HG03159 (cell line): ENCODE measurements around the gene ABCA6.
"Not testable (repeated sequence)": the region's sequence is repeated elsewhere in the genome, so short reads cannot be mapped to it uniquely, and the experiment has no call there.

Experiments used
- ATAC-seq: cut with Tn5 transposase; IDR thresholded peaks from one replicate; pipeline ENCODE4 v1.9.1; 2021; ENCODE audit warnings: mild to moderate bottlenecking, moderate library complexity; ENCODE audit not compliant: unreplicated experiment

The ABCA6 gene

DNA sequence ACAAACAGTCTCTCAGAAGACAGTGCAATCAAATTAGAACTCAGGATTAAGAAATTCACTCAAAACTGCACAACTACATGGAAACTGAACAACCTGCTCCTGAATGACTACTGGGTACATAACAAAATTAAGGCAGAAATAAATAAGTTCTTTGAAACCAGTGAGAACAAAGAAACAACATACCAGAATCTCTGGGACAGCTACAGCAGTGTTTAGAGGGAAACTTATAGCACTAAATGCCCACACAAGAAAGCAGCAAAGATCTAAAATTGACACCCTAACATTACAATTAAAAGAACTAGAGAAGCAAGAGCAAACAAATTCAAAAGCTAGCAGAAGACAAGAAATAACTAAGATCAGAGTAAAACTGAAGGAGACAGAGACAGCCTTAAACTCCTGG lies 68.3 kb downstream of the ABCA6 start:
- ATAC-seq: not testable (repeated sequence)

DNA sequence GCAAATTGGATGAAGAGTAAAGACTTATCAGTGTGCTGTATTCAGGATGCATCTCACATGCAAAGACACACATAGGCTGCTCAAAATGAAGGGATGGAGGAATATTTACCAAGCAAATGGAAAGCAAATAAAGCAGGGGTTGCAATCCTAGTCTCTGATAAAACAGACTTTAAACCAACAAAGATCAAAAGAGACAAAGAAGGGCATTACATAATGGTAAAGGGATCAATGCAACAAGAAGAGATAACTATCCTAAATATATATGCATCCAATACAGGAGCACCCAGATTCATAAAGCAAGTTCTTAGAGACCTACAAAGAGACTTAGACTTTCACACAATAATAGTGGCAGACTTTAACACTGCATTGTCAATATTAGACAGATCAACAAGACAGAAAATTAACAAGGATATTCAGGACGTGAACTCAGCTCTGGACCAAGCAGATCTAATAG lies 68.9 kb downstream of the ABCA6 start:
- ATAC-seq: not testable (repeated sequence)

DNA sequence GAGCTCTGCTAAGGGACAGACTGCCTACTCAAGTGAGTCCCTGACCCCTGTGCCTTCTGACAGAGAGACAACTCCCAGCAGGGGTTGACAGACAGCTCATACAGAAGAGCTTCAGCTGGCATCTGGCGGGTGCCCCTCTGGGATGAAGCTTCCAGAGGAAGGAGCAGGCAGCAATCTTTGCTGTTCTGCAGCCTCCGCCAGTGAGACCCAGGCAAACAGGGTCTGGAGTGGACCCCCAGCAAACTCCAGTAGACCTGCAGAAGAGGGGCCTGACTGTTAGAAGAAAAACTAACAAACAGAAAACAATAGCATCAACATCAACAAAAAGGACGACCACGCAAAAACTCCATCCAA lies 70.5 kb downstream of the ABCA6 start:
- ATAC-seq: not testable (repeated sequence)

DNA sequence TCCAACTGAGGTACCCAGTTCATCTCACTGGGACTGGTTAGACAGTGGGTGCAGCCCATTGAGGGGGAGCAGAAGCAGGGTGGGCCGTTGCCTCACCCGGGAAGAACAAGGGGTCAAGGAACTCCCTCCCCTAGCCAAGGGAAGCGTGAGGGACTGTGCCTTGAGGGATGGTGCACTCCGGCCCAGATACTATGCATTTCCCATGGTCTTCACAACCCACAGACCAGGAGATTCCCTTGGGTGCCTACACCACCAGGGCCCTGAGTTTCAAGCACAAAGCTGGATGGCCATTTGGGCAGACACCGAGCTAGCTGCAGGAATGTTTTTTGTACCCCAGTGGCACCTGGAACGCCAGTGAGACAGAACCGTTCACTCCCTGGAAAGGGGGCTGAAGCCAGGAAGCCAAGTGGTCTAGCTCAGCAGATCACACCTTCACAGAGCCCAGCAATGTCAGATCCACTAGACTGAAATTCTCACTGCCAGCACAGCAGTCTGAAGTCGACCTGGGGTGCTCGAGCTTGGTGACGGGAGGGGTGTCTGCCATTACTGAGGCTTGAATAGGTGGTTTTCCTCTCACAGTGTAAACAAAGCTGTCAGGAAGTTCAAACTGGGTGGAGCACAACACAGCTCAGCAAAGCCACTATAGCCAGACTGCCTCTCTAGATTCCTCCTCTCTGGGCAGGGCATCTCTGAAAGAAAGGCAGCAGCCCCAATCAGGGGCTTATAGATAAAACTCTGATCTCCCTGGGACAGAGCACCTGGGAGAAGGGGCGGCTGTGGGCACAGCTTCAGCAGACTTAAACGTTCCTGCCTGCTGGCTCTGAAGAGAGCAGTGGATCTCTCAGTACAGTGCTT lies 71.1 kb downstream of the ABCA6 start:
- ATAC-seq: not testable (repeated sequence)

DNA sequence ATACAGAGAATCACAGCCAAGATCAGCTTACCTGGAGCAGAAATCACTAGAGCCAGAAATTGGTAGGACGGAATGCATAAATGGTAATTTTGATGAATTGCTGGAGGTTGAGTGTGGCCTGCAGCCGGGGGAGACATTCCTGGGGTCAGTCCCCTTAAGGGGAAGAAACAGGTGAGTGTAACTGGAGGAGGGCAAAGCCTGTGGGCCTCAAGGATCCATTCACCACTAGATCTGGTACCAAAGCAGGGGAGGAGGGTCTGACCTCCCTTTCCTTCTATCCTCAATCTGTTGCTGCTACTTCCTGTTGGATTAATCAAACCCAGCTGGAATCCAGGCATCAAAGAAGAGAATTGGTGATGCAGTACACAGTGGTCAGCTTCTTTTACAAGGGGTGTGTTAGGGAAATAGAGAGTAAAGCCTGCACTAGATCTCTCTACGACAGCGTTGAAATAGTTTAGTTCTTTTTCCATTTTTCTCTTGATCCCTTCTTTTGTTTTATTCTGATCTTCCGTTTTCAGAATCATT lies 72.4 kb downstream of the ABCA6 start:
- ATAC-seq: no peak

DNA sequence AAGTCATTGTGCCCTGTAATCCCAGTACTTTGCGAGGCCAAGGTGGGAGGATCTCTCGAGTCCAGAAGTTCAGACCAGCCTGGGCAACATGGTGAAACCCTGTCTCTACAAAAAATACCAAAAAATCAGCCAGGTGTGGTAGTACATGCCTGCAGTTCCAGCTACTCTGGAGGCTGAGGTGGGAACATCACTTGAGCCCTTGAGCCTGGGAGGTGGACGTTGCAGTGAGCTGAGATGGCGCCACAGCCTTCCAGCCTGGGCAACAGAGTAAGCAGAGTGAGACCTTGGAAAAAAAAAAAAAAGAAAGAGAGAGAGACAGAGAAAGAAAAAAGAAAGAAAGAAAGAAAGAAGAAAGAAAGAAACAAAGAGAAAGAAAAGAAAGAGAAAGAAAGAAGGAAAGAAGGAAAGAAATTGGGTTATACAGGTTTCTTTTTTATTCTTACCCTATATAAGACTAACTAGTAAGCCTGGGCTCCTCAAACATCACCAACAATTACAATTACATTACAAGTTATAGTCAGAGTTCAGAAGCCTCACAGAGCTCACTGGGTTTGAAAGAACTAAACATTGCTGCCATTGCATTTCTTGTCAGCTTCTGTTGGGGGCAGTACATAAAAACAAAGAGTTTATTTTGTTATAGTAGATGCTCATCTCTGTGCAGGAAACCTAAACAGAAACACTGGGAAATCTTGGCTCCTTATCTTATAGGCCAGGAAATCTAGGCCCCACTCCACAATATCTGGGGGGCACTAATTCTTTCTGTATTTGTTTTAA lies 74.2 kb downstream of the ABCA6 start:
- no peak for ATAC-seq

GRCh38 chr17:69066482-69066881 lies 75.2 kb downstream of the ABCA6 start:
- ATAC-seq: no peak

- no peak for ATAC-seq
Observed at GRCh38 chr17:69065113-69065512, 76.6 kb downstream of the ABCA6 start.

GRCh38 chr17:69064476-69064875 lies 77.2 kb downstream of the ABCA6 start:
- ATAC-seq: no peak

- ATAC-seq: no peak
Observed at GRCh38 chr17:69064001-69064400, 77.7 kb downstream of the ABCA6 start.

- ATAC-seq: no peak
Observed at GRCh38 chr17:69062860-69063581, 78.7 kb downstream of the ABCA6 start.

DNA sequence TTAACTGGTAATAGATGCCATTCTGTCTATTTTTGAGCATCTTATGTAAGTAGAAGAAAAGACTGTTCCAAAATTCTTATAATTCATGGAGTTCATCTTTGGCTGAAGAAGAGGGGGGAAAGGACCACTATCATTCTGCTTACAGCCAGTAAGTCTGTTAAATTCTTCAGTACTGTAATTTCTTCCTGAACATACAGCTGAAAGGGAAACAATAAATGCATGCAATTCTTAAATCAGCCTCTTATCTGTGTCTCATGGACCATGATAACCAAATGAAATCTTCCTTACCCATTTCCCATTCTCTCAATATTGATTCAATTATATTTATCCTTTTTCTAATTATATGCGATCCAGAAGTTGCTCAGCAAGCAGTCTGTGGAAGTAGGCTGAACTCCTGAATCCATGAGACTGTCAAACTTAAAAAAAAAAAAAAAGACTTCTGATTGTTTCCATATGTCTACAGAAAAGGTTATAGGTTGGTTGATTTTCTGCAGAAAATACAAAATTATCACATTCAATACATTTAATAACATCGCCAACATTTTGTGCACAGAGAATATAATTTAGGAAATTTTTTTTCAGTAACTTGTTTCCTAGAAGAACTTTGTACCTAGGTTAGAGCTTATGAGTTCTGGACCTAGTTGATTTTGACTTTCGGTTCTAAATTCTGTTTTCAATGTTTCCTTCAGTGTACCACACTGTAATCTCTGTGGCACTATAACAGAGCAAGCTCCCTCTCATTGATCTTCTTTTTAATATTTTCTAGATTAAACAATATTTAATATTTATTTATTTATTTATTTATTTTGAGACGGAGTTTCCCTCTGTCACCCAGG lies 79.8 kb downstream of the ABCA6 start:
- ATAC-seq: no peak

DNA sequence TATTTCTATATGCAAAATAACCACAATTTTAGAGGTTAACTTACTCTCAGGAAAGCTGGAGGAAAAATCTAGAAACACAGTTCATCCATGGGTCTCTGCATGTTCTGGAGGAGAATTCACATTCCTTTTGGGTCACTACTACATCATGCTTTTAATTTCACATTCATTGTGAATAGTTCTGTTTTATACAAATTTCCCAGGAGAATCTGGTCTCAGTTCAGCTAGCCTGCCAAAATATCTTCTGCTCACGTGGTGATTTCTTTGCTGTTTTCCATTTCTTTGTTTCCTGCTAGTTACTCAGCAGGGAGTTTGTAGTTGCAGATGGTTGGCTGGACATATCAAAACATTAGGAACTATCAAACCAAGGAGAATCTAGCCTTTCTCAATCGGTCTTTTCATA lies 80.9 kb downstream of the ABCA6 start, which contains the start of gene ABCA9:
ABCA9 (minus strand) TSS at position 106 of the 400 bp plus-strand sequence. CDS start 9,801 bp downstream, outside the sequence.
- ATAC-seq: no peak

- ATAC-seq: no peak
Observed at GRCh38 chr17:69059458-69060175, 82.1 kb downstream of the ABCA6 start.

DNA sequence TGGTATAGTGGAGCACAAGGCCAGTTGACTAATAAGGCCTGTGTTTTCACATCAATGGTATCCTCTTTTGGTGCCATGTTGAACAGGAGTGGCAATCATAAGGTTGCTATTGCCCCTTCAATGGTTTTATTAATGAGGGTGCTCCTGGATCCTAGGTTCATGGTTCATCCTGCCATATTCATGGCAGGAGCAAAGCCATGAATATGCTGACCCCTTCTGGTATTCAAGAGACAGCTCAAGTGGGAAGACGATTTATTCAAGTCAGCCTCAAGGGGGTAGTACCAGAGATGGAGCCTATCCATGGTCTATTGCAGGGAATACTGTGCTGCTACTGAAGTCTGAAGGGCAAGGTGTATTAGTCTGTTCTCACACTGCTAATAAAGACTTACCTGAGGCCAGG lies 83.5 kb downstream of the ABCA6 start:
- ATAC-seq: no peak

DNA sequence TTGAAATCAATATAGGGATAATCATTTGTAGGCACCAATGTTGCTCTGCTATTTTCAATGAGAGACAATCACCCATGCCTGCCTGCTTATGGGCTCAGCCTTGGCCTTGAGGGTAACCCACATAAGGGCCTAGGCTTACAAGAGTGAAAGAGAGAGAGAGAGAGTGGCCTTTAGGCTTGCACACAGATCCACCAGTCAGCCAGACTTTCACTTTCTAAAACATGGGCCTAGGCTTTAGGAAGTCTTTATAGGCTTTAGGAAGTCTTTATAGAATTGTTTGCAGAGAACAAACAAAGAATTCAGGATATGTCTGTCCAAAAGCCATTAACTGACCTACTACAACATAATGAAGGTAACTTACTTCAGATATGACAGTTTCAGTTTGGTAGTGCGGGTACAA lies 84.4 kb downstream of the ABCA6 start:
- no peak for ATAC-seq

GRCh38 chr17:69056179-69056823 lies 85.4 kb downstream of the ABCA6 start:
- ATAC-seq: no peak

DNA sequence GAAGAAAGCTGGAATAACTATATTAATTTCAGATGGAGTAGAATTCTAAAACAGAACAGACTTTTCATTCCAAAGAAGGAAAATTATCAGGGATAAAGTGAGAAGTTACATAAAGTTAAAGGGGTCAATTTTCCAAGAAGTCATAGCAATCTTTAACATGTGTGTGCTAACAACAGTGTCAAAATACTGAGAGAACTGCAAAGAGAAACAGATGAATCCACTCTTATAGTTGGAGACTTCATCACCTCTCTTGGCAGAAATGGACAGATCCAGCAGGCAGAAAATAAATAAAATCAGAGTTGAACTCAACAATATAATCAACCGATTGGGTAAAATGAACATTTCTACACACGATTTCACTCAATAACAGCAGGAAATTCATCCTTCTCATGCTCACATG lies 86.4 kb downstream of the ABCA6 start:
- ATAC-seq: no peak
